ENCODE measurements around the gene NMNAT2.

Gene NMNAT2

GRCh38 chr1:183370399-183371058 is 47.7 kb downstream of the NMNAT2 start:
- Histone ChIP-seq H3K27me3 (no peaks in the 10 kb centered on the region), H3K9me3 (no peaks in the 10 kb centered on the region), H3K36me3 (no peaks in the 10 kb centered on the region; the same call in 1 of the 2 replicates), H3K4me1 (no peaks in the 10 kb centered on the region), H3K4me3 (ENCODE audit: low read depth, low read length) (no peak overlapping the region)
- TF ChIP-seq, protein P1, sequence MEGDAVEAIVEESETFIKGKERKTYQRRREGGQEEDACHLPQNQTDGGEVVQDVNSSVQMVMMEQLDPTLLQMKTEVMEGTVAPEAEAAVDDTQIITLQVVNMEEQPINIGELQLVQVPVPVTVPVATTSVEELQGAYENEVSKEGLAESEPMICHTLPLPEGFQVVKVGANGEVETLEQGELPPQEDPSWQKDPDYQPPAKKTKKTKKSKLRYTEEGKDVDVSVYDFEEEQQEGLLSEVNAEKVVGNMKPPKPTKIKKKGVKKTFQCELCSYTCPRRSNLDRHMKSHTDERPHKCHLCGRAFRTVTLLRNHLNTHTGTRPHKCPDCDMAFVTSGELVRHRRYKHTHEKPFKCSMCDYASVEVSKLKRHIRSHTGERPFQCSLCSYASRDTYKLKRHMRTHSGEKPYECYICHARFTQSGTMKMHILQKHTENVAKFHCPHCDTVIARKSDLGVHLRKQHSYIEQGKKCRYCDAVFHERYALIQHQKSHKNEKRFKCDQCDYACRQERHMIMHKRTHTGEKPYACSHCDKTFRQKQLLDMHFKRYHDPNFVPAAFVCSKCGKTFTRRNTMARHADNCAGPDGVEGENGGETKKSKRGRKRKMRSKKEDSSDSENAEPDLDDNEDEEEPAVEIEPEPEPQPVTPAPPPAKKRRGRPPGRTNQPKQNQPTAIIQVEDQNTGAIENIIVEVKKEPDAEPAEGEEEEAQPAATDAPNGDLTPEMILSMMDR (IDR thresholded peaks at IDR 0.05; ENCODE audit: low read depth, low read length): no peak
- no peak for DNase-seq

DNA sequence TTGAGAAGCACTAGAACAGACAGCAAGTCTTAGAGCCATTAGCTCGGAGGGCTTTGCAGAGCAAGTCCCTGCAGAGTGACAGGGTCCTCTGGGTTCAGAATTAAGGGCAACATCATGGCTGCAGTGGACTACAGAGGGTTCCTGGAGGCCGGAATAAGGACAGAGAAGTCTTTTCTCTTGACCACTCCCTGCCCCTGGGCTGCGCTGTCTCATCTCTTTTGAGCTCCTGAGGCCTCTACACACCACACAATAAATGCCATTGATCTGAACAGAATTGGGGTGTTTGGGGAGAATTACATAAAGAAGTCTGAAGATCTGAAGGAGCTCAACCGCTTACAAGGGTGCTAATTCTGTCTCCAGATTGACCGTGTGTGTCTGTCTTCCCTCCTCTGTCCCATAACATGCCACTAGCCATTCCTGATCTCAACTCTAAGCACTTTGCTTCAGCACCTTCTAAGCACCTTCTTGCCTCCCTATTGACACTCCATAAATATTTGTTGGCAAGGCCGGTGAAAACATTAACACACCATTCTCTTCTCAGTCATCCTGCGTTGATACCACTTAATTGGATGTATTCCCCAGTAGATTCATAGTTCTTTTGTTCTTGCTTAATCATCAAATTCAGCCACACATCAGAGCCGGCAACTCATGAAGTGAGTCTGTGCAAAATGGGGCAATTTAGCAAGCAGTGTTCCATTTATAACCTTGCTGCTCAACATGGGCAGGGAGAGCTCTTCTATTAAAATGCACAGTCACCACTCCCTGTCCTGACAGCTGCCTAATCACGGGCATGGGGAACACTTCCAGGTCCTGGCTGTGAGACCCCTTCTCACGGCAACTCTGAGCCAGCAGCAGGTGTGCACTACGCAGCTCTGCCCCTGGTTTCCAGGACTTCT is 49.7 kb downstream of the NMNAT2 start:
- Histone ChIP-seq H3K4me1 (no peaks in the 10 kb centered on the region), H3K36me3 (no peaks in the 10 kb centered on the region; the same call in 1 of the 2 replicates), H3K4me3 (ENCODE audit: low read depth, low read length) (no peak overlapping the region), H3K9me3 (no peaks in the 10 kb centered on the region), H3K27me3 (no peaks in the 10 kb centered on the region)
- TF ChIP-seq, protein P1 (IDR thresholded peaks at IDR 0.05; ENCODE audit: low read depth, low read length): no peak
- DNase-seq: no peak

DNA sequence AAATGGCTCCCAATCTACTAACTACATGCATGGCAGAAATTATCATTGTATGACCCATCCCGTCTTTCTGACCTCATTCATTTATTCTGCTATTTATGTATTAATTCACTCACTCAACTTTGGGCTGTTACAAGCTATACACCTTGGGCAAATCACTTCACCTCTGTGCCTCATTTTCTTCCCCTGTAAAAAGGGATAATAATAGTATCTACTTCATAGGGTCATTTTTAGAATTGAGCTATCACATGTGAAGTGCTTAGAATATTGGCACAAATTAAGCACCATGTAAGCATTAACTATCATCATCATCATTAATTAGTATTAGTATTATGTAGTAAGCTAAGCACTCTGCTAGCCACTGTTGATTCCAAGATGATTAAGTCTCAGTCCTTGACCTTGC is 52.1 kb downstream of the NMNAT2 start:
- H3K4me1 ChIP-seq: 0 out of 2 replicates have a peak, but pooled peaks cover under 1% of the 10 kb centered on the region
- H3K9me3 ChIP-seq: no peaks in the 10 kb centered on the region
- TF ChIP-seq, protein P1 (IDR thresholded peaks at IDR 0.05; ENCODE audit: low read depth, low read length): no peak
- DNase-seq: no peak
- H3K27me3 ChIP-seq: no peaks in the 10 kb centered on the region
- no peaks in the 10 kb centered on the region for H3K36me3 ChIP-seq
- no peak overlapping the region for H3K4me3 ChIP-seq (ENCODE audit: low read depth, low read length)

- DNase-seq: no peak
- Histone ChIP-seq H3K27me3 (no peaks in the 10 kb centered on the region), H3K4me3 (ENCODE audit: low read depth, low read length) (no peak overlapping the region), H3K9me3 (no peaks in the 10 kb centered on the region), H3K36me3 (no peaks in the 10 kb centered on the region), H3K4me1 (peaks cover 5% of the 10 kb centered on the region; the same call in 1 of the 2 replicates)
- TF ChIP-seq, protein P1 (IDR thresholded peaks at IDR 0.05; ENCODE audit: low read depth, low read length): no peak
Measured at GRCh38 chr1:183365676-183366075, 52.5 kb downstream of the NMNAT2 start.

DNA sequence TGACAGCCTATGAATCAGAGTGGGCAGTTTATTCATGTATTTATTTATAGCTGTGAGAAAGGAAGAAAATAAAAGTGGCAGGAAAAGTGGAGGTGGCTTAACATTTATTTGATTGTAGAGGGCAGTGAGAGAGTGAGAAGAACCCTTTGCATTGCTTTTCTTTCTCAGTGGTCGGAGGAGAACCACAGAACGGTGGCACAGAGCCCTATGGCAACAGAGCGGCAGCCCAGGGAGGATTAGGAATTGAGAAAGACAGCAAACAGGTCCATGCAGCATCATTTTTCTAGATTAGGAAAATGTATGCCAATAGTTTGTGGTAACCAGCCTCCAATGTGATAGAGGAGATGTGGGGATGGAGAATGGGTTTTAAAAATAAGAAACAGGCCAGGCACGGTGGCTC is 53.1 kb downstream of the NMNAT2 start:
- Histone ChIP-seq H3K36me3 (no peaks in the 10 kb centered on the region), H3K4me3 (ENCODE audit: low read depth, low read length) (no peak overlapping the region), H3K4me1 (peaks cover 9% of the 10 kb centered on the region), H3K27me3 (no peaks in the 10 kb centered on the region), H3K9me3 (no peaks in the 10 kb centered on the region)
- TF ChIP-seq, protein P1 (IDR thresholded peaks at IDR 0.05; ENCODE audit: low read depth, low read length): no peak
- DNase-seq: no peak

DNA sequence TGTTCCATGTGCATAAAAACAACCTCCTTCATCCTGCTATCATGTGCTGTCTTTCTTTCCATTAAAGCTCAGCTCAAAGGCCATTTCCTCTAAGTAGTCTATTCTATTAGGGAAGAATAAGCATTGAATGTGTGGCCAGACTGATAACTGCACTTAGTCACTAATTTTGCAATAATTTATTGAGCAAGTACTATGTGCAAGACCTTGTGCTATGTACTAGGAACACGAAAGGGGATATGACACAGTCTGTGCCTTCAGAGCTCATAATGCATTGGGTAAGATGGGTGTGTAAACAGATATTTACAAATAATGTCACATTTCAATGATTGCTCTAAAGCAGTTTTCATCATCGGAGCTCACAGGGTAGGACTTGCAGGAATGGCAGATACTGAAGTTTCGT is 54.2 kb downstream of the NMNAT2 start:
- H3K36me3 ChIP-seq: no peaks in the 10 kb centered on the region
- H3K27me3 ChIP-seq: no peaks in the 10 kb centered on the region
- H3K4me3 ChIP-seq (ENCODE audit: low read depth, low read length): no peak overlapping the region
- no peak for DNase-seq
- H3K4me1 ChIP-seq: peaks cover 9% of the 10 kb centered on the region
- TF ChIP-seq, protein P1 (IDR thresholded peaks at IDR 0.05; ENCODE audit: low read depth, low read length): no peak
- no peaks in the 10 kb centered on the region for H3K9me3 ChIP-seq
